Stimulated activated CD4-positive, alpha-beta T cell treated with anti-CD3 and anti-CD28 coated beads, Interleukin-12 subunit alpha, Interleukin-12 subunit beta, amount 100 ng/mL, for 4 hours (primary cell): Measurements from ENCODE around the gene LRRC26.

ENCODE experiments used
- DNase-seq: peaks from one replicate; pipeline ENCODE4 v3.0.0-alpha.2; 2020

LRRC26 gene

GRCh38 chr9:137167277-137167746 is 2.5 kb downstream of the LRRC26 start:
- DNase-seq: no peak

- no peak for DNase-seq
Observed at GRCh38 chr9:137166380-137167229, 3.2 kb downstream of the LRRC26 start.

- no peak for DNase-seq
Observed at GRCh38 chr9:137165250-137165836, 4.5 kb downstream of the LRRC26 start.

- no peak for DNase-seq
Observed at GRCh38 chr9:137164370-137165249, 5.2 kb downstream of the LRRC26 start.

GRCh38 chr9:137163805-137164204 is 6.0 kb downstream of the LRRC26 start:
- no peak for DNase-seq

GRCh38 chr9:137163365-137163715 is 6.5 kb downstream of the LRRC26 start:
- no peak for DNase-seq

GRCh38 chr9:137162505-137163364 is 7.1 kb downstream of the LRRC26 start:
- no peak for DNase-seq

GRCh38 chr9:137161558-137162486 is 8.0 kb downstream of the LRRC26 start:
- no peak for DNase-seq

- DNase-seq: no peak
Observed at GRCh38 chr9:137160716-137161557, 8.9 kb downstream of the LRRC26 start.

- DNase-seq: no peak
Observed at GRCh38 chr9:137160054-137160425, 9.8 kb downstream of the LRRC26 start.

- no peak for DNase-seq
Observed at GRCh38 chr9:137159105-137160053, 10.5 kb downstream of the LRRC26 start.

GRCh38 chr9:137158625-137159024 is 11.2 kb downstream of the LRRC26 start:
- no peak for DNase-seq

GRCh38 chr9:137157618-137158415 is 12.0 kb downstream of the LRRC26 start:
- no peak for DNase-seq

- peak; percentile 60 for DNase-seq
Observed at GRCh38 chr9:137156567-137157375, 13.1 kb downstream of the LRRC26 start.

GRCh38 chr9:137152844-137153405 is 16.9 kb downstream of the LRRC26 start:
- DNase-seq: no peak

- peak; percentile 49 for DNase-seq
Observed at GRCh38 chr9:137150617-137151457, 19.0 kb downstream of the LRRC26 start.
